Islet of Langerhans (tissue), 1 donor: ENCODE measurements around the gene CDK5RAP2.
"Not testable (repeated sequence)": the region's sequence is repeated elsewhere in the genome, so short reads cannot be mapped to it uniquely, and the experiment has no call there.

Experiments
- FAIRE-seq: peaks from one replicate; lab custom pipeline; 2011; peaks lifted over from hg19 to GRCh38; lab: Jason Lieb, UNC

Gene CDK5RAP2

GRCh38 chr9:120542701-120543490 is 37.1 kb downstream of the CDK5RAP2 start:
- no peak for FAIRE-seq

GRCh38 chr9:120541921-120542320 is 38.0 kb downstream of the CDK5RAP2 start:
- FAIRE-seq, result no peak

- no peak for FAIRE-seq
These were observed 40.0 kb downstream of the CDK5RAP2 start for GRCh38 chr9:120539951-120540350.

- no peak for FAIRE-seq
These were observed 41.6 kb downstream of the CDK5RAP2 start for GRCh38 chr9:120538339-120538738.

- FAIRE-seq, result no peak
These were observed 42.9 kb downstream of the CDK5RAP2 start for GRCh38 chr9:120536949-120537640.

GRCh38 chr9:120536094-120536493 is 43.9 kb downstream of the CDK5RAP2 start:
- FAIRE-seq, result no peak

GRCh38 chr9:120534266-120534665 is 45.7 kb downstream of the CDK5RAP2 start:
- no peak for FAIRE-seq

- FAIRE-seq, result no peak
These were observed 47.1 kb downstream of the CDK5RAP2 start for GRCh38 chr9:120532891-120533290.

GRCh38 chr9:120532475-120532874 is 47.5 kb downstream of the CDK5RAP2 start:
- FAIRE-seq, result no peak

- no peak for FAIRE-seq
These were observed 48.2 kb downstream of the CDK5RAP2 start for GRCh38 chr9:120531683-120532300.

- FAIRE-seq, result not testable (repeated sequence)
These were observed 49.6 kb downstream of the CDK5RAP2 start for GRCh38 chr9:120530220-120530832.

- FAIRE-seq, result no peak
These were observed 51.1 kb downstream of the CDK5RAP2 start for GRCh38 chr9:120528829-120529228.

- FAIRE-seq, result no peak
These were observed 51.6 kb downstream of the CDK5RAP2 start for GRCh38 chr9:120528327-120528726.

- FAIRE-seq, result no peak
These were observed 53.4 kb downstream of the CDK5RAP2 start for GRCh38 chr9:120526534-120526933.

GRCh38 chr9:120524863-120525262 is 55.1 kb downstream of the CDK5RAP2 start:
- no peak for FAIRE-seq

- no peak for FAIRE-seq
These were observed 55.9 kb downstream of the CDK5RAP2 start for GRCh38 chr9:120524038-120524437.

GRCh38 chr9:120522558-120522957 is 57.4 kb downstream of the CDK5RAP2 start:
- FAIRE-seq, result no peak

- no peak for FAIRE-seq
These were observed 57.9 kb downstream of the CDK5RAP2 start for GRCh38 chr9:120522032-120522431.

- no peak for FAIRE-seq
These were observed 58.9 kb downstream of the CDK5RAP2 start for GRCh38 chr9:120521101-120521500.

- FAIRE-seq, result not testable (repeated sequence)
These were observed 64.0 kb downstream of the CDK5RAP2 start for GRCh38 chr9:120515996-120516395.

GRCh38 chr9:120515481-120515880 is 64.5 kb downstream of the CDK5RAP2 start:
- not testable (repeated sequence) for FAIRE-seq

- FAIRE-seq, result no peak
These were observed 65.6 kb downstream of the CDK5RAP2 start for GRCh38 chr9:120514405-120514804.
